Ascending aorta (tissue), 2 donors: ENCODE data around the gene IRX5. TPM values are rescaled to one million over a fixed set of nuclear protein-coding genes. Genes with fewer than 3 reads are reported as not detected.

Source experiments
- DNase-seq, 2 donors: peaks; one replicate each; pipeline ENCODE4 v3.0.0-alpha.2; 2019; ENCODE audit warnings: low spot score in 2 of 2
- H3K27ac ChIP-seq, 2 donors: fragments of 200-600 bp; sonication (generic); one replicate each; pipeline ENCODE4 v1.5.1; 2016 to 2017; ENCODE audit warnings: mild to moderate bottlenecking in 1 of 2
- H3K27me3 ChIP-seq: fragments of 200-600 bp; sonication (generic); one replicate; pipeline ENCODE4 v1.5.1; 2017
- H3K36me3 ChIP-seq, 2 donors: fragments of 200-600 bp; sonication (generic); one replicate each; pipeline ENCODE4 v1.5.1; 2016
- H3K4me1 ChIP-seq, 2 donors: fragments of 200-600 bp; sonication (generic); one replicate each; pipeline ENCODE4 v1.5.1; 2016 to 2017; ENCODE audit warnings: mild to moderate bottlenecking in 1 of 2
- H3K4me3 ChIP-seq, 2 donors: fragments of 200-600 bp; sonication (generic); one replicate each; pipeline ENCODE4 v1.5.1; 2016 to 2017; ENCODE audit warnings: mild to moderate bottlenecking in 1 of 2
- H3K9me3 ChIP-seq, 2 donors: fragments of 200-600 bp; sonication (generic); one replicate each; pipeline ENCODE4 v1.5.1; 2016
- CTCF ChIP-seq, 3 experiments: fragments of 200-600 bp in 2 of 3; fragments of 450-650 bp in 1 of 3; sonication (generic) in 2 of 3; IDR thresholded peaks; one replicate each; pipeline ENCODE4 v1.5.1; 2016 to 2019; ENCODE audit warnings: antibody characterized with exemption in 3 of 3, mild to moderate bottlenecking in 1 of 3, moderate library complexity in 1 of 3
- intact Hi-C: fragments of 100-400 bp; cut with DNase I; formaldehyde crosslinking; loops from one replicate; pipeline ENCODE4 v1.15.1; 2023
- total RNA-seq: library from RNA; depleted of rRNA; stranded (reverse); fragments of >200 nt; gene quantifications from one replicate; pipeline ENCODE4 v1.1.0, GENCODE V29; 2016

The IRX5 gene
- total RNA-seq, 1 donor from 2014 or later = not detected

DNA sequence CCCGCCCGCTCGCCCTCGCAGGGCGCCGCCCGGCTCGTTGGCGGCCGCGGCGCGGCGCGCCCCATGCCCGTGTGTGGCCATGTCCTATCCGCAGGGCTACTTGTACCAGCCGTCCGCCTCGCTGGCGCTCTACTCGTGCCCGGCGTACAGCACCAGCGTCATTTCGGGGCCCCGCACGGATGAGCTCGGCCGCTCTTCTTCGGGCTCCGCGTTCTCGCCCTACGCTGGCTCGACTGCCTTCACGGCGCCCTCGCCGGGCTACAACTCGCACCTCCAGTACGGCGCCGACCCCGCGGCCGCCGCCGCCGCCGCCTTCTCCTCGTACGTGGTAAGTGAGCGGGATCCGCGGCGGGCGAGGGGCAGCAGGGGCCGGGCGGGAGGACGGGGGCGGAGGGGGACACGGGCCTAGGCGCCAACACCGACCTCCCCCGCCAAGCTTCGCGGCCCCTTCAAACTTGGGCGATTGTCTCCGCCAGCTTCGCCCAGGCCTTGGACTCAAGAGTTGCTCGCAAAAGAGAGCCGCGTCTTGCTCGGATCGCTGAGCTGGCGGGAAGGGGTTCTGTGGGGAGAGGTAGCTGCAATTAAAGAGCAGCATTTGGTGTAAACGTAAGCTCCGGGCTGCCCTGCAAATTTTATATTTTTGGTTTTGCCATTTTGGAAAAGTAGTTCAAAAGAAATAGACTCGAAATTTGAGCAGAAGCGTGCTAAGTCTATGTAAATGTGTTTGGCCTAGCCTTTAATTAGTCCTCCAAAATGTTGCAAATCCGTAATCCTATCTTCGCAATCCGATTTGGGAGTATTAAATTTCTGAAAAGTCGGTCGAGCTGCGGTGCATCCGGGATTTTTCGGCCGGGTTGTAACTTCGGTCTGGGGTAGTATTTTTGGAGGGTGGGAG lies 702 bp downstream of the IRX5 start:
- intact Hi-C loops = loop anchor here (2.0 to 10.0 kb wide), 3 partner anchors 737 to 1429 kb away; partner anchors contain the start of genes AKTIP and GNAO1
- Histone ChIP-seq H3K36me3 (peaks cover 0 to 3% of the 10 kb centered on the region in 2 donors), H3K27me3 (no peaks in the 10 kb centered on the region), H3K4me1 (peaks cover 7 to 13% of the 10 kb centered on the region in 2 donors), H3K27ac (peak overlapping the region; percentile 91 to 99), H3K4me3 (peak overlapping the region; percentile 82 to 94), H3K9me3 (no peaks in the 10 kb centered on the region)
- TF ChIP-seq CTCF (IDR thresholded peaks at IDR 0.05) = no peak
- DNase-seq = peak in 1 of 2 donors; percentile 74

DNA sequence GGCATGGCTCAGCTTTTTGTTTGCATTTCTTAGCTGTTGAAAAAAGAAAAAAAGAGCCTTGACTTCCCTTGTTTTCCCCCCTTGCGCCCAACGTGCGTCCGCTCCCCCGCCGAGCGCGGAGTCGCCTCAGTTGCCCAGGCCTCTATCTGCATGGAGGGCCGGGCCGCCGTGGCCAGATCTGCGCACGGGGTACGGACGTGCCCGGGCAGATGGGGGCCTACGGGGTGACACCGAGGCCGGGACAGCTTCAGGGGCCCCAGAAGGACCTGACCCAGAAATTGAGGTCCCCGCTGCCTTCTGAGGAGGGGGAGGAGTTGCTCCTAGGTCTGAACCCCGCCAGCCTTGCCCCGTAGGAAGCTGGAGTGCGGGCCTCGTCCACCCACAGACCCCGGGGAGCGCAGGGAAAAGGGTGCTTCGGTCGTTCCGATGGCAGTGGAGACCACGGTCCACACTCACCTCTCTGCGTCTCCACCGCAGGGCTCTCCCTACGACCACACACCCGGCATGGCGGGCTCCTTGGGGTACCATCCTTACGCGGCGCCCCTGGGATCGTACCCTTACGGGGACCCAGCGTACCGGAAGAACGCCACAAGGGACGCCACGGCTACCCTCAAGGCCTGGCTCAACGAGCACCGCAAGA lies 1.5 kb downstream of the IRX5 start:
- DNase-seq = no peak
- Histone ChIP-seq H3K27ac (no peak overlapping the region), H3K4me3 (peak overlapping the region; percentile 82 to 94), H3K27me3 (no peaks in the 10 kb centered on the region), H3K9me3 (no peaks in the 10 kb centered on the region), H3K4me1 (peaks cover 7 to 14% of the 10 kb centered on the region in 2 donors), H3K36me3 (peaks cover 0 to 3% of the 10 kb centered on the region in 2 donors)
- intact Hi-C loops = loop anchor here (10.0 kb wide), 2 partner anchors 737 to 1263 kb away; partner anchors contain the start of gene GNAO1
- TF ChIP-seq CTCF (IDR thresholded peaks at IDR 0.05) = no peak

GRCh38 chr16:54932737-54933254 lies 2.1 kb downstream of the IRX5 start:
- peak overlapping the region in 1 of 2 donors; percentile 94 for H3K4me3 ChIP-seq
- TF ChIP-seq CTCF (IDR thresholded peaks at IDR 0.05) = no peak
- H3K27ac ChIP-seq = no peak overlapping the region
- intact Hi-C loops = loop anchor here (10.0 kb wide), 2 partner anchors 738 to 1262 kb away; partner anchors contain the start of gene GNAO1
- no peaks in the 10 kb centered on the region for H3K27me3 ChIP-seq
- DNase-seq = no peak
- H3K4me1 ChIP-seq = peaks cover 7 to 20% of the 10 kb centered on the region in 2 donors
- H3K36me3 ChIP-seq = peaks cover 0 to 3% of the 10 kb centered on the region in 2 donors
- H3K9me3 ChIP-seq = no peaks in the 10 kb centered on the region

GRCh38 chr16:54933281-54934011 lies 2.8 kb downstream of the IRX5 start:
- H3K36me3 ChIP-seq = peaks cover 0 to 3% of the 10 kb centered on the region in 2 donors
- H3K27ac ChIP-seq = no peak overlapping the region
- no peaks in the 10 kb centered on the region for H3K9me3 ChIP-seq
- no peaks in the 10 kb centered on the region for H3K27me3 ChIP-seq
- no peak for TF ChIP-seq CTCF (IDR thresholded peaks at IDR 0.05)
- DNase-seq = no peak
- peaks cover 7 to 21% of the 10 kb centered on the region in 2 donors for H3K4me1 ChIP-seq
- intact Hi-C loops = loop anchor here (10.0 kb wide), 2 partner anchors 739 to 1261 kb away; partner anchors contain the start of gene GNAO1
- no peak overlapping the region for H3K4me3 ChIP-seq
